Erythroblast (primary cell): ENCODE measurements around the gene ECHS1.

Experiments
- GATA1 ChIP-seq: IDR thresholded peaks from 2 replicates; pipeline ENCODE4 v1.6.1; 2011; ENCODE audit warnings: low read depth, mild to moderate bottlenecking, control low read depth, low read length, moderate library complexity
- POLR2A ChIP-seq: IDR thresholded peaks from 2 replicates; pipeline ENCODE4 v1.6.1; 2011; ENCODE audit warnings: mild to moderate bottlenecking, low read length

- TF ChIP-seq POLR2A (no peak), GATA1 (no peak)
Measured at GRCh38 chr10:133316732-133317131, 56.4 kb downstream of the ECHS1 start.
